ENCODE measurements around the gene TESMIN. TPM values are rescaled to one million over a fixed set of nuclear protein-coding genes. Genes with fewer than 3 reads are reported as not detected.

The TESMIN gene
- total RNA-seq, 1 experiment from 2014 or later, result 24.8 TPM

- no peak overlapping the region for H3K4me3 ChIP-seq (replicated peaks in 1 of 2; ENCODE audit: low read depth in 1 of 2, low read length in 2 of 2)
- H3K4me1 ChIP-seq (ENCODE audit: control insufficient read depth in 1 of 2, insufficient read depth in 2 of 2, low read length in 2 of 2), result no peaks in the 10 kb centered on the region
- POLR2A ChIA-PET, result no interaction called here
- H3K36me3 ChIP-seq (ENCODE audit: control insufficient read depth in 1 of 2, insufficient read depth in 2 of 2, low read length in 2 of 2), result no peaks in the 10 kb centered on the region
- H3K9me2 ChIP-seq (ENCODE audit: insufficient read depth), result no peaks in the 10 kb centered on the region
- no peak for TF ChIP-seq YY1 (IDR thresholded peaks at IDR 0.05; ENCODE audit: extremely low read depth, insufficient replicate concordance, low read depth, low read length)
- TF ChIP-seq, protein P1, sequence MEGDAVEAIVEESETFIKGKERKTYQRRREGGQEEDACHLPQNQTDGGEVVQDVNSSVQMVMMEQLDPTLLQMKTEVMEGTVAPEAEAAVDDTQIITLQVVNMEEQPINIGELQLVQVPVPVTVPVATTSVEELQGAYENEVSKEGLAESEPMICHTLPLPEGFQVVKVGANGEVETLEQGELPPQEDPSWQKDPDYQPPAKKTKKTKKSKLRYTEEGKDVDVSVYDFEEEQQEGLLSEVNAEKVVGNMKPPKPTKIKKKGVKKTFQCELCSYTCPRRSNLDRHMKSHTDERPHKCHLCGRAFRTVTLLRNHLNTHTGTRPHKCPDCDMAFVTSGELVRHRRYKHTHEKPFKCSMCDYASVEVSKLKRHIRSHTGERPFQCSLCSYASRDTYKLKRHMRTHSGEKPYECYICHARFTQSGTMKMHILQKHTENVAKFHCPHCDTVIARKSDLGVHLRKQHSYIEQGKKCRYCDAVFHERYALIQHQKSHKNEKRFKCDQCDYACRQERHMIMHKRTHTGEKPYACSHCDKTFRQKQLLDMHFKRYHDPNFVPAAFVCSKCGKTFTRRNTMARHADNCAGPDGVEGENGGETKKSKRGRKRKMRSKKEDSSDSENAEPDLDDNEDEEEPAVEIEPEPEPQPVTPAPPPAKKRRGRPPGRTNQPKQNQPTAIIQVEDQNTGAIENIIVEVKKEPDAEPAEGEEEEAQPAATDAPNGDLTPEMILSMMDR (IDR thresholded peaks at IDR 0.05 in 2 of 3, conservative IDR thresholded peaks at IDR 0.05 in 1 of 3; ENCODE audit: borderline replicate concordance in 1 of 3, insufficient read depth in 1 of 3, low read depth in 2 of 3, low read length in 2 of 3), result no peak
- no peak for TF ChIP-seq POLR2A (IDR thresholded peaks at IDR 0.05; ENCODE audit: borderline replicate concordance, extremely low read depth, insufficient read depth, insufficient read length)
- no peak for TF ChIP-seq CBX3 (IDR thresholded peaks at IDR 0.05; ENCODE audit: low read depth)
- no peak for TF ChIP-seq SP1 (IDR thresholded peaks at IDR 0.05; ENCODE audit: low read depth)
- TF ChIP-seq JUND (IDR thresholded peaks at IDR 0.05), result no peak
- no peak for TF ChIP-seq SIN3A (IDR thresholded peaks at IDR 0.05; ENCODE audit: low read depth)
- no peak for TF ChIP-seq EZH2phosphoT487 (IDR thresholded peaks at IDR 0.05; ENCODE audit: borderline replicate concordance)
- no peak for TF ChIP-seq EZH2 (IDR thresholded peaks at IDR 0.05)
- TF ChIP-seq MAX (IDR thresholded peaks at IDR 0.05), result no peak
- TF ChIP-seq EGR1 (IDR thresholded peaks at IDR 0.05; ENCODE audit: low read depth), result no peak
- TF ChIP-seq CEBPB (IDR thresholded peaks at IDR 0.05; ENCODE audit: low read depth), result no peak
- TF ChIP-seq ZFX (IDR thresholded peaks at IDR 0.05), result no peak
- no peak for TF ChIP-seq POLR2AphosphoS5 (IDR thresholded peaks at IDR 0.05; ENCODE audit: low read depth, low read length)
- TF ChIP-seq REST (IDR thresholded peaks at IDR 0.05; ENCODE audit: low read depth), result no peak
- no peak for TF ChIP-seq ZNF274 (IDR thresholded peaks at IDR 0.05; ENCODE audit: low read depth, low read length)
- no peak for TF ChIP-seq ZBTB33 (IDR thresholded peaks at IDR 0.05; ENCODE audit: extremely low read depth, insufficient replicate concordance, low read length)
- TF ChIP-seq ELF1 (IDR thresholded peaks at IDR 0.05; ENCODE audit: borderline replicate concordance, low read depth), result no peak
- TF ChIP-seq RAD21 (IDR thresholded peaks at IDR 0.05; ENCODE audit: low read depth), result no peak
- TF ChIP-seq TCF7L2 (IDR thresholded peaks at IDR 0.05; ENCODE audit: borderline replicate concordance, extremely low read depth, insufficient read depth, insufficient read length), result no peak
- no TSS peak for BruUV-seq (replicated peaks)
- no peaks in the 10 kb centered on the region for H3K79me2 ChIP-seq (ENCODE audit: insufficient read depth, low read length)
- CTCF ChIA-PET, result no interaction called here
- H3K9me3 ChIP-seq (ENCODE audit: control insufficient read depth in 1 of 2, insufficient read depth in 1 of 2, low read depth in 1 of 2, low read length in 2 of 2), result no peaks in the 10 kb centered on the region
- ATAC-seq (no peak), DNase-seq (ENCODE audit: low read depth, low spot score) (no peak)
- RAD21 ChIA-PET (ENCODE audit: low non-redundant PET in 1 of 2, low total read pairs in 2 of 2, uncharacterized antibody in 2 of 2, unreplicated experiment in 2 of 2), result no interaction called here
- intact Hi-C loops (cut with micrococcal nuclease), result no loop called here
- H3K4me2 ChIP-seq (ENCODE audit: low read length), result no peak overlapping the region
- H2AFZ ChIP-seq (ENCODE audit: low read depth, low read length, poor library complexity, severe bottlenecking), result no peak overlapping the region
- H3K9ac ChIP-seq (ENCODE audit: low read length), result no peak overlapping the region
- no peaks in the 10 kb centered on the region for H4K20me1 ChIP-seq (ENCODE audit: insufficient read depth)
- H3K27ac ChIP-seq (ENCODE audit: low read depth, low read length), result no peak overlapping the region
- H3K27me3 ChIP-seq (ENCODE audit: insufficient read depth, low read length), result no peaks in the 10 kb centered on the region
Observed at GRCh38 chr11:68658097-68658496, 93.2 kb downstream of the TESMIN start.
